ACC112 (cell line): ENCODE measurements around the gene CFTR.

Experiments
- H2AFZ ChIP-seq: fragments of 200-600 bp; sonication (generic); one replicate; pipeline ENCODE4 v1.6.0; 2017; ENCODE audit warnings: antibody characterized with exemption, low read length; ENCODE audit not compliant: unreplicated experiment
- H3K27ac ChIP-seq: fragments of 200-600 bp; sonication (generic); 2 replicates; pipeline ENCODE4 v1.5.1; 2014; ENCODE audit warnings: low read depth, mild to moderate bottlenecking, antibody characterized with exemption, low read length, moderate library complexity
- H3K27me3 ChIP-seq: fragments of 200-600 bp; sonication (generic); 2 replicates; pipeline ENCODE4 v1.6.1; 2014; ENCODE audit warnings: mild to moderate bottlenecking, antibody characterized with exemption, low read length, moderate library complexity, mixed read lengths; ENCODE audit not compliant: insufficient read depth
- H3K36me3 ChIP-seq: fragments of 200-600 bp; sonication (generic); 2 replicates; pipeline ENCODE4 v1.6.1; 2016; ENCODE audit warnings: mild to moderate bottlenecking, antibody characterized with exemption, low read length, moderate library complexity, mixed read lengths; ENCODE audit not compliant: insufficient read depth
- H3K4me1 ChIP-seq: fragments of 200-600 bp; sonication (generic); one replicate; pipeline ENCODE4 v1.6.1; 2016; ENCODE audit warnings: low read length, mixed read lengths; ENCODE audit not compliant: insufficient read depth, unreplicated experiment, control insufficient read depth
- H3K4me3 ChIP-seq: fragments of 200-600 bp; sonication (generic); 2 replicates; pipeline ENCODE4 v1.5.1; 2014; ENCODE audit warnings: mild to moderate bottlenecking, low read depth, low read length
- H3K79me2 ChIP-seq: fragments of 200-600 bp; sonication (generic); one replicate; pipeline ENCODE4 v1.6.0; 2016; ENCODE audit warnings: low read length; ENCODE audit not compliant: control insufficient read depth, unreplicated experiment, insufficient read depth

CFTR gene

DNA sequence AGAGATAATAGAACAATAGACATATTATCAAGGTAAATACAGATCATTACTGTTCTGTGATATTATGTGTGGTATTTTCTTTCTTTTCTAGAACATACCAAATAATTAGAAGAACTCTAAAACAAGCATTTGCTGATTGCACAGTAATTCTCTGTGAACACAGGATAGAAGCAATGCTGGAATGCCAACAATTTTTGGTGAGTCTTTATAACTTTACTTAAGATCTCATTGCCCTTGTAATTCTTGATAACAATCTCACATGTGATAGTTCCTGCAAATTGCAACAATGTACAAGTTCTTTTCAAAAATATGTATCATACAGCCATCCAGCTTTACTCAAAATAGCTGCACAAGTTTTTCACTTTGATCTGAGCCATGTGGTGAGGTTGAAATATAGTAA, 185.5 kb downstream of the CFTR start:
- Histone ChIP-seq H3K4me3 (no peak overlapping the region), H3K79me2 (no peaks in the 10 kb centered on the region), H3K4me1 (peaks cover 13% of the 10 kb centered on the region), H2AFZ (no peak overlapping the region), H3K27me3 (no peaks in the 10 kb centered on the region), H3K27ac (no peak overlapping the region), H3K36me3 (no peaks in the 10 kb centered on the region)

DNA sequence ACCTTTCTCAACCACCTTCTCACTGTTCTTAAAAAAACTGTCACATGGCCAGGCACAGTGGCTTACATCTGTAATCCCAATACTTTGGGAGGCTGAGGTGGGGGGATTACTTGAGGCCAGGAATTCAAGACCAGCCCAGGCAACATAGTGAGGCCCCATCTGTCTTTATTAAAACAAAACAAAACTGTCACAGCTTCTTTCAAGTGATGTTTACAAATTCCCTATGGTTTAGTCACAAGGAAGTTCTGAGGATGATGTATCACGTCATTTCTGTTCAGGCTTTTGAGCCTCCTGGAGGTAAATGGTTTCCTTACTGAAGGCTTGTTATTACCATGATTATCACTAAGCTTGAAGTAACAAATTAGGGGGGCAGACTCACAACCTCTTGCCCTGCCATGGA, 186.2 kb downstream of the CFTR start:
- peak overlapping the region; percentile 24 for H2AFZ ChIP-seq
- H3K4me3 ChIP-seq, result no peak overlapping the region
- H3K36me3 ChIP-seq, result no peaks in the 10 kb centered on the region
- peak overlapping the region; percentile 20; the same call in 1 of the 2 replicates for H3K27ac ChIP-seq
- no peaks in the 10 kb centered on the region for H3K79me2 ChIP-seq
- H3K27me3 ChIP-seq, result no peaks in the 10 kb centered on the region
- H3K4me1 ChIP-seq, result peaks cover 13% of the 10 kb centered on the region

DNA sequence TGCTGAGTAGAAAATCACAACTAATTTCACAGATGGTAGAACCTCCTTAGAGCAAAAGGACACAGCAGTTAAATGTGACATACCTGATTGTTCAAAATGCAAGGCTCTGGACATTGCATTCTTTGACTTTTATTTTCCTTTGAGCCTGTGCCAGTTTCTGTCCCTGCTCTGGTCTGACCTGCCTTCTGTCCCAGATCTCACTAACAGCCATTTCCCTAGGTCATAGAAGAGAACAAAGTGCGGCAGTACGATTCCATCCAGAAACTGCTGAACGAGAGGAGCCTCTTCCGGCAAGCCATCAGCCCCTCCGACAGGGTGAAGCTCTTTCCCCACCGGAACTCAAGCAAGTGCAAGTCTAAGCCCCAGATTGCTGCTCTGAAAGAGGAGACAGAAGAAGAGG, 186.9 kb downstream of the CFTR start:
- H3K4me1 ChIP-seq, result peaks cover 13% of the 10 kb centered on the region

DNA sequence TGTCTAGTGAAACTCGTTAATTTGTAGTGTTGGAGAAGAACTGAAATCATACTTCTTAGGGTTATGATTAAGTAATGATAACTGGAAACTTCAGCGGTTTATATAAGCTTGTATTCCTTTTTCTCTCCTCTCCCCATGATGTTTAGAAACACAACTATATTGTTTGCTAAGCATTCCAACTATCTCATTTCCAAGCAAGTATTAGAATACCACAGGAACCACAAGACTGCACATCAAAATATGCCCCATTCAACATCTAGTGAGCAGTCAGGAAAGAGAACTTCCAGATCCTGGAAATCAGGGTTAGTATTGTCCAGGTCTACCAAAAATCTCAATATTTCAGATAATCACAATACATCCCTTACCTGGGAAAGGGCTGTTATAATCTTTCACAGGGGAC, 187.6 kb downstream of the CFTR start:
- Histone ChIP-seq H3K4me3 (no peak overlapping the region), H2AFZ (no peak overlapping the region), H3K36me3 (no peaks in the 10 kb centered on the region), H3K4me1 (peaks cover 13% of the 10 kb centered on the region), H3K27ac (no peak overlapping the region), H3K79me2 (no peaks in the 10 kb centered on the region), H3K27me3 (no peaks in the 10 kb centered on the region)

More for the DNA sequence above, 186.9 kb downstream of the CFTR start:
- no peaks in the 10 kb centered on the region for H3K36me3 ChIP-seq
- H2AFZ ChIP-seq, result peak overlapping the region; percentile 6
- H3K79me2 ChIP-seq, result no peaks in the 10 kb centered on the region
- H3K27me3 ChIP-seq, result no peaks in the 10 kb centered on the region
- no peak overlapping the region for H3K4me3 ChIP-seq
- H3K27ac ChIP-seq, result no peak overlapping the region

DNA sequence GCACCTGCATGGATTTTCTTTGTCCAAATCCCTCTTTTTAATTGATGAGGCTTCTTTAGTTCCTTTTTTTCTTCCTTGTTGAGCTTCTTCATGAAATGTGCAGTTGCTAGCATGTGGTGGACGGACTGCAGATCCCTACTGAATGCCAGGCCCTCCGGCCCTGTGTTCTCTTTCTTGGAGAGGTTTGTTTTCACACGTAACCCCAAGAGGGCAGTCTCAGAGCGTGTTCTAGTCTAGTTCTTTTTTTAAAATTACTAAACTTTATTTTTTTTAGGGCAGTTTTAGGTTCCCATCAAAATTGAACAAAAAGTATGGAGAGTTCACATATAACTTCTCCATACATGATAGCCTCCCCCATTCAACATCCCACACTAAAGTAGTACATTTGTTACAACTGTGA, 190.0 kb downstream of the CFTR start:
- H3K27me3 ChIP-seq, result no peaks in the 10 kb centered on the region
- no peaks in the 10 kb centered on the region for H3K79me2 ChIP-seq
- H3K27ac ChIP-seq, result no peak overlapping the region
- H3K36me3 ChIP-seq, result no peaks in the 10 kb centered on the region
- peaks cover 13% of the 10 kb centered on the region for H3K4me1 ChIP-seq
- H2AFZ ChIP-seq, result no peak overlapping the region
- no peak overlapping the region for H3K4me3 ChIP-seq

DNA sequence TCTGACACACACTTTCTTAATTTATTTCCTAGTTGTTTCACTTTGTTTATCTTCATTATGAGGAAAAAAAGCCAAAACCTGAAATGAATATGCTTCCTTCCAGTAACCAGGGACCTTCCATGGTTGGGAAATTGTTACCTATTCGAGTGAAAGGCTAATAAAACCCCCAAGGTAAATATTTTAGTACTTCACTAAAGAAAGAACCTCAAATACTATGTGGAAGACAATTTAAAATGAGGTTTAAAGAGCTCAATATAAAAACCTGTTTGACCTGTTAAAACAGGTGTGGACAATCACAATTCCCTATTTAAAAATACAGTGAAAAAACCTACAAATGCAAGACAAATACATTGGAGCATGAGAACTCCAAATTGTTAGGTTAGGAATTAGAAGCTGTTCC, 192.6 kb downstream of the CFTR start:
- Histone ChIP-seq H3K27ac (no peak overlapping the region), H2AFZ (no peak overlapping the region), H3K79me2 (no peaks in the 10 kb centered on the region), H3K36me3 (no peaks in the 10 kb centered on the region), H3K4me3 (no peak overlapping the region), H3K27me3 (peaks cover 8% of the 10 kb centered on the region), H3K4me1 (no peaks in the 10 kb centered on the region)

DNA sequence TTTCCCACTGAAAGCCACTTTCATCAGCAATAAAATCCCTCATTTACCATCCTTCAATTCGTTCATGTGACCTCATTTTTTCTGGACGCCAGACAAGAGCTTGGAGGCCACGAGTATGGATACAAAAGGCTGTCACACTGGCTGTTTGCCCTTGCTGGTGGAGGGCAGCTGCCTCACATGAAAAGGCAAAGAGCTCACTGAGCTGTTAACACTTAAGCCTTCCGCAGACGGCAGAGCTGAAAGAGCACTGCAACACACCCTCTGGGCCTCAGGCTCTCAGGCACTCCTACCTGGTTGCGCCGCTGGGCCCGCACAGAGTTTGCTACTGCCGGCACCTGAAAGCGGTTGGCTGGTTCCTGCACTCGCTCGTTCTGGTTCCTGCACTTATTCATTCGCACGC, 193.5 kb downstream of the CFTR start:
- Histone ChIP-seq H3K36me3 (no peaks in the 10 kb centered on the region), H2AFZ (no peak overlapping the region), H3K27me3 (peaks cover 17% of the 10 kb centered on the region), H3K79me2 (no peaks in the 10 kb centered on the region), H3K27ac (no peak overlapping the region), H3K4me1 (no peaks in the 10 kb centered on the region), H3K4me3 (no peak overlapping the region)

DNA sequence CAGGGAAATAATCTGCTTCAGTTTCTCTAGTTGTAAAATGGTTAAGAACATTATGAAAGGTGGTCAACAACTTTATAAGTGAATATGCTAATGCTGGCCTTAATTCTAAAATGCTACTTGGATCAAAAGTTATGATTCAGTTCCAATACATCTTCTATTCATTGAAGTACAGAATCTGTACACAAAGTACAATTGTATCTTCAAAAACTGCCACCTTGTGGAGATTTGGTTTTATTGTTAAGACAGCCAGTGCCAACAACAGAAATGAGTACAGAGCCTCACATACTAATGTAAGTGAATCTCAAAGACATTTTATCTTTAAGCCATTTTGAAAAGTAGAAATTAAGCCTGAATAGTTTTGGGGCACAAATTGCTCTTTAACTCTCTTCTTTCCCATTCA, 194.0 kb downstream of the CFTR start:
- H3K4me1 ChIP-seq, result no peaks in the 10 kb centered on the region
- peaks cover 21% of the 10 kb centered on the region for H3K27me3 ChIP-seq
- H2AFZ ChIP-seq, result no peak overlapping the region
- no peak overlapping the region for H3K4me3 ChIP-seq
- H3K79me2 ChIP-seq, result no peaks in the 10 kb centered on the region
- no peaks in the 10 kb centered on the region for H3K36me3 ChIP-seq
- no peak overlapping the region for H3K27ac ChIP-seq

DNA sequence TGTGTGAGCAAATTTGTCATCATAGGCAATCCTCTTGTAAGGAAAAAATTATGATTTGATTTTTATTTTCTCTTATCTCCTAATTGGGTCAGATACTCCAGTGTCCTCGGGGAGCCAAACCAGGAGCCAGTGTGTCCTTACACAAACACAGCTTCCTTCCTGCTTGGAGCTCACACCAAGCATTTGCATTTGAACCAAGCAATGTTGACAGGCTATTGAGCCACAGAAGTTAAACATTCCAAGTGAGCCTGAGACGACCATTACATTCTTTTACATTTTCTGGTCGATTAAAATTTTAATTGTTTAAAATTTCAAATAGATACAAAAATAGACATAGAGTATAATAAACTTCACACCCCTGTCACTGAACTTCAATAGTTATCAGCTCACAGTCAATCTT, 194.8 kb downstream of the CFTR start:
- Histone ChIP-seq H3K27ac (no peak overlapping the region), H3K4me3 (no peak overlapping the region), H3K79me2 (no peaks in the 10 kb centered on the region), H3K4me1 (no peaks in the 10 kb centered on the region), H3K27me3 (peaks cover 29% of the 10 kb centered on the region), H3K36me3 (no peaks in the 10 kb centered on the region), H2AFZ (no peak overlapping the region)

DNA sequence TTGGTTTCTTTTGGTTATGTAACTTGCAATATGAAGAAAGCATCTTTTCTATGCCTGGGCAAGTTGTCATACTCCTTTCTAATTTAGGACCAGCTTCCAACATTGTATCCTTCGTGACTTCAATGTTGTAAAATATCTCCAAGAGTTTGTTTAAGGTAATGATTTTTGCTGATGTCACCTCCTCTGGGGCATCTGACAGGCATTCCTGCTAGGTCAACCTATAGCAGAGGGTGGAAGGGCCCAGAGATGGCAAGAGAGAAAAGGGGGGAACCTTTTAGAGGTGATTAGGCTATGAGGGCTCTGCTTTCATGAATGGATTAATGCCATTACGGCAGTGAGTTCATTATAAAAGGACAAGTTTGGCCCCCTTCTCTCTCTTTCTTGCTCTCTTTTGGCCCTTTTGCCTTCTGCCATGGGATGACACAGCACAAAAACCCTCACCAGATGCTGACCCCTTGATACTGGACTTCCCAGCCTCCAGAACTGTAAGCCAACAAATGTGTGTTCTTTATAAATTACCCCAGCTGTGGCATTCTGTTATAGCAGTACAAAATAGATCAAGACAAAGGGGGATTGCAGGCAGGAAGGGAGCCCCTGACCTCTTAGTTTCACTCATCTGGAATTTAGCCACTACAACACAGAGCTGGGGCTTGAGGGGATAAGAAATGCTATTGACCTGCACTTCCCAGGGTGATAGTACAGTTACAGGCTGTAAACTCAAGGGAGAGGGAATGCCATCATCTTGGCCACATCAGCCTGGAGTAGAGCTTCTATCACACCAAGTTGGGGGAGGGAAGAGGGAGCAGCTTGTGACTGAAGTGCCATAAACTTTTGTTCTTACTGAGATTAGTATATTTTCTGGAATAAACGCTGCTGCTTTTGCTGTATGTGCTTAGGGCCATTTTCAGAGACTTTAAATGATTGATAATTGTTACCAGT, 195.9 kb downstream of the CFTR start:
- H3K79me2 ChIP-seq, result no peaks in the 10 kb centered on the region
- no peak overlapping the region for H3K27ac ChIP-seq
- H3K4me3 ChIP-seq, result no peak overlapping the region
- no peaks in the 10 kb centered on the region for H3K4me1 ChIP-seq
- no peaks in the 10 kb centered on the region for H3K36me3 ChIP-seq
- H3K27me3 ChIP-seq, result peaks cover 41% of the 10 kb centered on the region
- no peak overlapping the region for H2AFZ ChIP-seq

DNA sequence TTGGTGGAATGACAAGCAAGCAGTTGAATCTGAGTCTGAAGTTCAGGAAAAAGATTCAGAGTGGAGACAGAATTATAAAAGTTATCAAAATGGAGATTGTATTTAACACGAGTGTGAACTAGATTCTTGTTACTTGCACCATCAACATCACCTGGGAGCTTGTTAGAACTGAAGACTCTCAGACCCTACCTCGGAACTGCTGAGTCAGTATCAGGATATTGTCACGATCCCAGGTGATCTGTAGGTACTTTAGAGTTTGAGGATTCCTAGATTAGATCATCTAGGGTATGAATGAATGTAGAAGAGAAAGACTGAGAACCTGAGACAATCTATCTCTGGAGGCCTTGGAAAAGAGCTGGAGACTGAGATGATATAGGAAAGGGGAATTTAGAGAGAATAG, 199.3 kb downstream of the CFTR start:
- Histone ChIP-seq H3K36me3 (no peaks in the 10 kb centered on the region), H3K79me2 (no peaks in the 10 kb centered on the region), H3K27me3 (peaks cover 66% of the 10 kb centered on the region), H3K4me1 (no peaks in the 10 kb centered on the region), H3K27ac (no peak overlapping the region), H2AFZ (no peak overlapping the region), H3K4me3 (no peak overlapping the region)
